HL-60/S4 treated with phorbol 12-myristate 13-acetate at 8.2 ng/mL for 4 days and 3 days (cell line): ENCODE results near the gene FAM161B.
"Not testable (repeated sequence)": the region's sequence is repeated elsewhere in the genome, so short reads cannot be mapped to it uniquely, and the experiment has no call there.

Source experiments
- in situ Hi-C: fragments of 300-500 bp; cut with MboI; formaldehyde crosslinking; loops from 2 replicates; pipeline ENCODE4 v1.15.0; 2022; ENCODE audit warnings: low sequenced_read_pairs

FAM161B gene

GRCh38 chr14:73949752-73950734, at the start of gene FAM161B, which contains the start of gene COQ6:
Gene FAM161B, minus strand, starts transcription at chr14:73950094. Its CDS starts 68 bp downstream, at chr14:73950026.
Gene COQ6, plus strand, starts transcription at chr14:73950302. Its CDS starts 31 bp downstream, at chr14:73950333.
- in situ Hi-C loops: no loop called here

GRCh38 chr14:73998726-73999125, 48.8 kb upstream of the FAM161B start:
- in situ Hi-C loops: no loop called here

DNA sequence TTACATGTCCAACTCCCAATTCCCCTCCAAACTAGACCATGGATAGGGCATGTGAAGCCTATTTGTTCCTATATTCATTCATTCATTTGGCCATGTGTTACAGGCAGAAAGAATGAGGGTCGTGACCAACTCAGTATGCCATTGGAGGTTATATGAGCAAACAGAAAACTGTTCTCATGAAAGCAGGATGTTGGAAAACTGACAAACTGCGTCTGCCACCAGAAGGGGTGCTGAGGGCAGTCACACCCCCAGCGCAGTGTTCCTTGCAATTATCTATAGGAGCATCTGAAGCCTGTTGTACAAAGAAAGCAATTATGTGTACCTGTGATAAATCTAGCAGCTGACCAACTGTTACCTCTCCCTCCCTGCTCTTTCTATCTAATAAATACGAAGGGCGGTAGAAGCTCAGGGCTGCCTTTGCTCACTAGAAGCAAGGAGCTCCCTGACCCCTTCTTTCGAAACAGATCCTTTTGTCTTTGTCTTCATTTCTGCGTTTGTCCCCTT, 48.1 kb upstream of the FAM161B start:
- in situ Hi-C loops: no loop called here

DNA sequence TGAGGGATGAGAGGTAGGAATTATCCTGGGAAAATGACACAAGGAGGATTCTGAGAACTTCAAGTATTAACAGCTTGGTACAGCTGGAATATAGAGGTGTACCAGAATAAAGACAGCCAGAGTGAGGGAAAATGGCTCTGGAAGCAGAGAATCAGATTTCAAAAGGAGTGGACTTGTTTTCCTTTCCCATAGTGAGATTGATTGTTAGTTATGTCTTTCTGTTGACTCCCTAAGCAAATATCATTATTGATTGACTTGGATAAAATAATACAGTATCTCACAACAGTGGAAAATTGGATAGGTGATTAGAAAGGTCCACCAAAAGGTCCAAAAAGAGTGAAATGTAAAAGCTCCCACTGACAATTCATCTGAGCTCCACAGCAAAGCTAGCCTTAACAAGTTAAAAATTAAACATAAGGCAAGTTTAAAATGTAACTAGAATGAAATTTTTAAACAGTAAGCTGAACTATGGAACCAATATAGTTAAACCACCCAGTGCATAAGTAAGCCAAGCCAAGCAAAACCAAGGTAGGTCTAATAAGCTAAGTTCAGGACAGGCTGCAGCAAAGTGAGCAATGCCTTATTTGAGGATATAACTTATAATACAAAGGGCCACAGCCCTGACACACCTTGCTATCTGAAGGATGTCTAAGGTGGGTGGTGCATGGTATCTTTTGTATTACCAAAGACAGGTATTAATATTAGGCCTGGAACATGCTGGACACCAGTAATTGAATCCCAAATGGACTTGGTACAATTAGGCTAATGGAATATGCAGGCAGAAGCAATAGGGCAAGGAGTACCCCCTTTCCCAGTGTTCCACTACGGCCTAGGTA, 47.4 kb upstream of the FAM161B start:
- in situ Hi-C loops: no loop called here

GRCh38 chr14:73996731-73997107, 46.8 kb upstream of the FAM161B start:
- in situ Hi-C loops: no loop called here

GRCh38 chr14:73995977-73996378, 46.1 kb upstream of the FAM161B start:
- in situ Hi-C loops: no loop called here

DNA sequence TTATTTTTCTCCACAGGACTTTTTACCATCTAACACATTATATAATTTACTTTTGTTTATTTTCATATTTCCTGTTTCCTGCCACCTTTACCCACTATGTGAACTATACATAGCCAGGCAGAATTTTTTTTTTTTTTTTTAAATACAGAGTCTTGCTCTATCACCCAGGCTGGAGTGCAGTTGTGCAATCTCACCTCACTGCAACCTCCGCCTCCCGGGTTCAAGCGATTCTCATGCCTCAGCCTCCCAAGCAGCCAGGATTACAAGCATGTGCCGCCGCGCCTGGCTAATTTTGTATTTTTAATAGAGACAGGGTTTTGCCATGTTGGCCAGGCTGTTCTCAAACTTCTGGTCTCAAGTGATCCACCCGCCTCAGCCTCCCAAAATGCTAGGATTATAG, 45.0 kb upstream of the FAM161B start:
- in situ Hi-C loops: not testable (repeated sequence)

GRCh38 chr14:73991092-73991491, 41.2 kb upstream of the FAM161B start:
- in situ Hi-C loops: no loop called here

DNA sequence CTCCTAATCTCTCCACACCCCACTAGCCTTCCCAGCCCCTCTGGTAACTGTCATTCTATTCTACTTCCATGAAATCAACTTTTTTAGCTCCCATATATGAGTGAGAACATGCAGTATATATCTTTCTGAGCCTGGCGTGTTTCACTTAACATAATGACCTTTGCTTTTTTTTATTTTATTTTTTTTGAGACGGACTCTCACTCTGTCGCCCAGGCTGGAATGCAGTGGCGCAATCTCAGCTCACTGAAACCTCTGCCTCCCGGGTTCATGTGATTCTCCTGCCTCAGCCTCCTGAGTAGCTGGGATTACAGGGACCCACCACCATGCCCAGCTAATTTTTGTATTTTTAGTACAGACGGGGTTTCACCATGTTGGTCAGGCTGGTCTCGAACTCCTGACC, 38.8 kb upstream of the FAM161B start:
- in situ Hi-C loops: not testable (repeated sequence)

- in situ Hi-C loops: no loop called here
These were observed 38.2 kb upstream of the FAM161B start for GRCh38 chr14:73988065-73988464.

GRCh38 chr14:73977896-73978295, 28.0 kb upstream of the FAM161B start:
- in situ Hi-C loops: no loop called here

- in situ Hi-C loops: no loop called here
These were observed 26.2 kb upstream of the FAM161B start for GRCh38 chr14:73976125-73976524.

GRCh38 chr14:73973497-73973896, 23.6 kb upstream of the FAM161B start:
- in situ Hi-C loops: no loop called here

- in situ Hi-C loops: no loop called here
These were observed 19.0 kb upstream of the FAM161B start for GRCh38 chr14:73968885-73969284.

- in situ Hi-C loops: no loop called here
These were observed 15.3 kb upstream of the FAM161B start for GRCh38 chr14:73965216-73965615.

GRCh38 chr14:73961192-73961591, 11.3 kb upstream of the FAM161B start:
- in situ Hi-C loops: no loop called here

- in situ Hi-C loops: no loop called here
These were observed 8.7 kb upstream of the FAM161B start for GRCh38 chr14:73958591-73958990.

GRCh38 chr14:73955674-73956073, 5.8 kb upstream of the FAM161B start:
- in situ Hi-C loops: no loop called here

DNA sequence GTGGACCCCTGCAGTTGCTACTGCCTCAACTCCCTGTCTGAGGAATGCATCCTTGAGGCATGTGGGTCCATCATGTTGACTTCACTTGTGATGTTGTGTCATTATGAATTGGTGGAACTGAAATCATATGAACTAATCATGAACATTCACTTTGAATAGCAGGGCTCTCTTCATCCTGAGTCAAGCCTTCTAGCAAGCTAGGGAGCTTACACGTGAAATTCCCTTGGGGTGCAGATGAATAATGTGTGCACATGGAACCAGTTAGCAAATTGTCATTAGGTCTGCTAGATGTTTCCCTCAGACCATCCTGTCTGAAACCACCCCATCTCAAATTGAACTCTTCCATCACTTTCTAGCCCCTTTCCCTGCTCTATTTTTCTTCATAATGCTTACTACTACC, 3.8 kb upstream of the FAM161B start:
- in situ Hi-C loops: no loop called here

- in situ Hi-C loops: no loop called here
These were observed 4.7 kb downstream of the FAM161B start for GRCh38 chr14:73945159-73945670.
